Sigmoid colon (tissue), 7 donors: ENCODE results near the gene NDUFA13. TPM values are rescaled to one million over a fixed set of nuclear protein-coding genes. Genes with fewer than 3 reads are reported as not detected.

ENCODE experiments used
- DNase-seq: peaks from one replicate; pipeline ENCODE4 v3.0.0-alpha.2; 2019
- H3K27ac ChIP-seq, 4 donors: fragments of 200-600 bp; sonication (generic); one replicate each; pipeline ENCODE4 v1.5.1; 2016 to 2019; ENCODE audit warnings: mild to moderate bottlenecking in 1 of 4
- H3K27me3 ChIP-seq, 3 donors: fragments of 200-600 bp; sonication (generic); one replicate each; pipeline ENCODE4 v1.5.1; 2019; ENCODE audit warnings: mild to moderate bottlenecking in 1 of 3
- H3K36me3 ChIP-seq, 4 donors: fragments of 200-600 bp; sonication (generic); one replicate each; pipeline ENCODE4 v1.5.1; 2016 to 2019
- H3K4me1 ChIP-seq, 4 donors: fragments of 200-600 bp; sonication (generic); one replicate each; pipeline ENCODE4 v1.5.1; 2017 to 2019
- H3K4me3 ChIP-seq, 4 donors: fragments of 200-600 bp; sonication (generic); one replicate each; pipeline ENCODE4 v1.5.1; 2017 to 2019; ENCODE audit warnings: mild to moderate bottlenecking in 2 of 4, moderate library complexity in 1 of 4
- H3K9me3 ChIP-seq, 4 donors: fragments of 200-600 bp in 3 of 4; sonication (generic) in 3 of 4; one replicate each; pipeline versions ENCODE4 v1.5.1 to v1.6.1; 2013 to 2019
- CTCF ChIP-seq, 4 experiments: fragments of 450-650 bp in 3 of 4; fragments of 200-600 bp in 1 of 4; IDR thresholded peaks; one replicate each; pipeline ENCODE4 v1.5.1; 2016 to 2019; ENCODE audit warnings: antibody characterized with exemption in 4 of 4, mild to moderate bottlenecking in 3 of 4, moderate library complexity in 2 of 4
- EP300 ChIP-seq, 4 donors: sonication (generic); formaldehyde crosslinking; IDR thresholded peaks; one replicate each; pipeline ENCODE4 v1.6.1; 2017; ENCODE audit warnings: antibody characterized with exemption in 4 of 4
- POLR2A ChIP-seq, 2 donors: fragments of 450-650 bp; IDR thresholded peaks; one replicate each; pipeline ENCODE4 v1.6.1; 2016; ENCODE audit warnings: antibody characterized with exemption in 2 of 2, mild to moderate bottlenecking in 2 of 2, moderate library complexity in 2 of 2
- POLR2AphosphoS5 ChIP-seq, 4 donors: sonication (generic); formaldehyde crosslinking; IDR thresholded peaks; one replicate each; pipeline ENCODE4 v1.6.1; 2017; ENCODE audit warnings: antibody characterized with exemption in 4 of 4
- WGBS, 2 donors: extraction: QIAGEN DNeasy Blood & Tissue Kit; methylation state at CpG; one replicate each; pipeline ENCODE4 v1.1.7; 2013; 5-methylcytosine and 5-hydroxymethylcytosine counted together
- intact Hi-C: fragments of 100-400 bp; cut with DNase I; formaldehyde crosslinking; loops from one replicate; pipeline ENCODE4 v1.15.1; 2023
- polyA plus RNA-seq, 3 donors: library from polyadenylated mRNA; stranded (reverse); fragments of 200-250 nt; gene quantifications; one replicate each; pipeline ENCODE4 v1.2.3, GENCODE V29; 2013
- total RNA-seq, 4 donors: library from RNA; depleted of rRNA; stranded (reverse); fragments of >200 nt; gene quantifications; one replicate each; pipeline ENCODE4 v1.1.0, GENCODE V29; 2016
- donor health status: healthy with polysubstance abuse.
- donor health status: Bipolar disorder and iron deficiency.
- donor health status: healthy.

Gene NDUFA13
- total and polyA plus RNA-seq, 7 donors = 31.3 to 339 (median 110) TPM

- Histone ChIP-seq H3K36me3 (peaks cover 10 to 68% (median 35%) of the 10 kb centered on the region in 4 donors), H3K4me3 (no peak overlapping the region), H3K27me3 (no peaks in the 10 kb centered on the region), H3K4me1 (no peaks in the 10 kb centered on the region), H3K27ac (no peak overlapping the region), H3K9me3 (no peaks in the 10 kb centered on the region)
- intact Hi-C loops = no loop called here
- no peak for TF ChIP-seq POLR2A (IDR thresholded peaks at IDR 0.05)
- DNase-seq = no peak
- WGBS, 2 donors = 94 to 95% methylated on average over 27 of the region's 27 CpGs
Observed at GRCh38 chr19:19505669-19506326, 10.2 kb upstream of the NDUFA13 start.

- intact Hi-C loops = no loop called here
- peaks cover 10 to 60% (median 29%) of the 10 kb centered on the region in 4 donors for H3K36me3 ChIP-seq
- no peak overlapping the region for H3K4me3 ChIP-seq
- H3K4me1 ChIP-seq = no peaks in the 10 kb centered on the region
- no peak for DNase-seq
- TF ChIP-seq EP300 (IDR thresholded peaks at IDR 0.05) = no peak
- TF ChIP-seq CTCF (IDR thresholded peaks at IDR 0.05) = no peak
- TF ChIP-seq POLR2A (IDR thresholded peaks at IDR 0.05) = no peak
- no peak for TF ChIP-seq POLR2AphosphoS5 (IDR thresholded peaks at IDR 0.05)
- WGBS, 2 donors = 91 to 94% methylated on average over 12 of the region's 12 CpGs
- H3K9me3 ChIP-seq = no peaks in the 10 kb centered on the region
- no peak overlapping the region for H3K27ac ChIP-seq
- no peaks in the 10 kb centered on the region for H3K27me3 ChIP-seq
Observed at GRCh38 chr19:19506592-19506991, 9.4 kb upstream of the NDUFA13 start.

DNA sequence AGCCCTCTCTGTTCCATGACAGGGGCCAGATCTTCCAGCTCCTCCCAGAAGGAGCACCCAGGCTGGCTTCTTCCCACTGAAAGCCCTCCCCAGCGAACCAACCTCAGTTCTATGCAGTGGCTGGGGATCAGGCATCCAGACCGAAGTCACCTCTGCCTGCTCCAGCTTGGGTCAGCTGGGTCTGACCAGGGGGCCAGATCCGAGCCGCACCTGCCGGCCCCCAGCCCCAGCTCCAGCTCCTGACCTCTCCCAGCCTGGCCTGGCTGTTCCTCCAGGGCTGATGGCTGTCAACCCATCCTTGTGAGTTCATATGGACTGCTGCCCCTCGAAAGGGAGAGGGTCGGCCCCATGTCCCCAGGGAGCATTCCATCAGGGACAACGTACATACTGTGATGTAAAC is 8.7 kb upstream of the NDUFA13 start:
- H3K4me3 ChIP-seq = no peak overlapping the region
- no peak overlapping the region for H3K27ac ChIP-seq
- peaks cover 10 to 52% (median 22%) of the 10 kb centered on the region in 4 donors for H3K36me3 ChIP-seq
- intact Hi-C loops = no loop called here
- H3K27me3 ChIP-seq = no peaks in the 10 kb centered on the region
- TF ChIP-seq CTCF (IDR thresholded peaks at IDR 0.05) = no peak
- no peak for TF ChIP-seq POLR2AphosphoS5 (IDR thresholded peaks at IDR 0.05)
- TF ChIP-seq POLR2A (IDR thresholded peaks at IDR 0.05) = no peak
- no peak for TF ChIP-seq EP300 (IDR thresholded peaks at IDR 0.05)
- WGBS, 2 donors = 95% methylated on average over 8 of the region's 8 CpGs
- no peak for DNase-seq
- no peaks in the 10 kb centered on the region for H3K4me1 ChIP-seq
- no peaks in the 10 kb centered on the region for H3K9me3 ChIP-seq

GRCh38 chr19:19508217-19508616 is 7.8 kb upstream of the NDUFA13 start:
- Histone ChIP-seq H3K4me1 (no peaks in the 10 kb centered on the region), H3K9me3 (no peaks in the 10 kb centered on the region), H3K36me3 (peaks cover 10 to 44% (median 18%) of the 10 kb centered on the region in 4 donors), H3K27ac (no peak overlapping the region), H3K27me3 (no peaks in the 10 kb centered on the region), H3K4me3 (no peak overlapping the region)
- no peak for TF ChIP-seq POLR2AphosphoS5 (IDR thresholded peaks at IDR 0.05)
- no peak for TF ChIP-seq EP300 (IDR thresholded peaks at IDR 0.05)
- no peak for TF ChIP-seq POLR2A (IDR thresholded peaks at IDR 0.05)
- TF ChIP-seq CTCF (IDR thresholded peaks at IDR 0.05) = no peak
- intact Hi-C loops = no loop called here
- DNase-seq = no peak
- 87 to 91% methylated on average over 11 of the region's 11 CpGs for WGBS, 2 donors

- 46 to 53% methylated on average over 6 of the region's 6 CpGs for WGBS, 2 donors
- Histone ChIP-seq H3K27me3 (no peaks in the 10 kb centered on the region), H3K27ac (no peak overlapping the region), H3K36me3 (peaks cover 3 to 24% (median 11%) of the 10 kb centered on the region in 4 donors), H3K4me3 (no peak overlapping the region), H3K9me3 (no peaks in the 10 kb centered on the region), H3K4me1 (peaks cover 0 to 15% (median 14%) of the 10 kb centered on the region in 4 donors)
- TF ChIP-seq POLR2A (IDR thresholded peaks at IDR 0.05) (no peak), EP300 (IDR thresholded peaks at IDR 0.05) (no peak), CTCF (IDR thresholded peaks at IDR 0.05) (no peak), POLR2AphosphoS5 (IDR thresholded peaks at IDR 0.05) (no peak)
- no peak for DNase-seq
- intact Hi-C loops = loop anchor here (10.0 kb wide), 1 partner anchor 316 kb away; the partner anchor contains the start of genes BORCS8 and RFXANK
Observed at GRCh38 chr19:19510432-19510831, 5.6 kb upstream of the NDUFA13 start.
